Eye (tissue), 1 donor: ENCODE measurements around the gene TNFSF18.

Source experiments
- DNase-seq: peaks from one replicate; pipeline ENCODE4 v3.0.0-alpha.2; 2015

Gene TNFSF18

GRCh38 chr1:173038875-173039554 lies 11.7 kb downstream of the TNFSF18 start:
- no peak for DNase-seq

DNA sequence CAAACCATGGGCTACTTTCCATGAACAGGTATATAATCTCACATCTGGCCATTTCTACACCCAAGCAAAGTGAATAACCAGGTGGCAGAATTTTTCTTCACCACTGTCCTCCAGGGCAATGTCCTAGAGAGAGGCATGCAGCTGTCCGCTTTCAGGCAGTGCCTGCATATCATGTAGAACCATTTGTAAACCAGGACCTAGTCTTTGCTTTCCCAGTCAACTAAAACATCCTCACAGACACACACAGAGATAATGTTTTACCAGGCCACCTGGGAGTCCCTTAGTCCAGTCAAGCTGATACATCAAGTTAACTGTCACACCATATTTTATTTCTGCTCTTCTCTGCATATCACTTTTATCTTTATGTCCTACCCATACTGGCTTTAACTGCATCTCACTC lies 26.2 kb downstream of the TNFSF18 start:
- DNase-seq, result no peak

GRCh38 chr1:173023343-173023742 lies 27.4 kb downstream of the TNFSF18 start:
- no peak for DNase-seq

GRCh38 chr1:173020138-173020750 lies 30.5 kb downstream of the TNFSF18 start:
- no peak for DNase-seq

GRCh38 chr1:173017792-173018191 lies 32.9 kb downstream of the TNFSF18 start:
- DNase-seq, result no peak

- no peak for DNase-seq
These were observed 34.3 kb downstream of the TNFSF18 start for GRCh38 chr1:173016419-173016818.

- no peak for DNase-seq
These were observed 35.1 kb downstream of the TNFSF18 start for GRCh38 chr1:173015629-173016028.

DNA sequence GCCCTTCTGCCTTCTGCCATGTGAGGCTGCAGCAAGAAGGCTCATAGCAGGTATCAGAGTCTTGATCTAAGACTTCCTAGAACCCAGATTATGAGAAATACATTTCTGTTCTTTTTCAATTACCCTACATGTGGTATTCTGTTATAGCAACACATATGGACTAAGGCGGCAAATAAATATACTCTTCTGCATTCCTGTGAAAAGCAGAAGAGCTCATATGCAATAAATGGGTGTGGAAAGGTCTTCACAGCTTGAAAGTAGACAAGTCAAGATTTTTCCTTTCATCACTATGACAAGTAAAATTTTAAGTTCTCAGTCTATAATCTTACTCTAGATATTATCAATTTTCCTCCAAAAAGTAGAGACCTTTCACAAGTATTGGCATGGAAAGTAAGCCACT lies 36.6 kb downstream of the TNFSF18 start:
- no peak for DNase-seq

DNA sequence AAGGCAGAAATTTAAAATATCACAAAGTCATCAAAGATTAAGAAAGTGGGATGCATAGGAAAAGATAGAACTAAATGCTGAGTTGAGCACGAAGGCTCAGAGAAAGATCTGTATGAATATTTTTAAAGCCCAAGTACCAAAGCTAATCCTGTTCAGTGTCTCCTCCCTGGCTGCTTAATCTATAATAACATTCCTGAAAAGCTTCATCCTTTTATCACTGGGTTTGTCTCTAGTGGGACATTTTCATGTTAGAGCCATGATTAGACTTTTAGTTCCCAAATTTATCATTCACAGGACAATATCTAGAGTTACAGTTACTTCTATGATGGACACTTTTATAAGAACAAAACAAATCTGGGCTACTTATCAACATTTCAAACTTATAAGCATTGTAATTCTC lies 38.6 kb downstream of the TNFSF18 start:
- no peak for DNase-seq

- no peak for DNase-seq
These were observed 41.1 kb downstream of the TNFSF18 start for GRCh38 chr1:173009597-173009996.

DNA sequence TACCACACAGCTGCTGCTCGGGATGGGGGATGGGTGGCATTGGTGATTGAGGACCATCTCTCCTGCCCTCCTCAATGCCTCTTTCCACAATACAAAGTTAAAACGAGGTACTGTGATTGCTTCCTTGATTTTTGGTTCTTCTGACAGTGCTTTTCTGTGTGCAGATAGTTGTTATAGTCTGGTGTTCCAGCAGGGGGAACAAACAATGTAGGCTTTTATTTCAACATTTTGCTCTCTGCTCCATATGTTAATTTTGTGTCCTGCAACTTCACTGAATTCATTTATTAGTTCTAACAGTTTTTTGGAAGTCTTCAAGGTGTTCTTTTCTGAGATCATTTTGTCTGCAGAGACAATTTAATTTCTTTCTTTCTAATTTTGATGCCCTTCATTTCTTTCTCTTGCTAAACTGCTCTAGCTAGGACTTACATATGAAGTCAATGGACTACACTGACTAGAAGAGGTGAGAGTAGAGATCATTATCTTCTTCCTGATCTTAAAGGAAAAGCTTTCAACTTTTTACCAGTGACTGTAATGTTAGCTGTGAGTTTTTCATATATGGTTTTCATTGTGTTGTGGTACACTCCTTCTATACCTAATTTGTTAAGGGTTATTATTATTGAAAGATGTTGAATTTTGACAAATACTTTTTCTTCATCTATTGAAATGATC lies 45.4 kb downstream of the TNFSF18 start:
- DNase-seq, result no peak

DNA sequence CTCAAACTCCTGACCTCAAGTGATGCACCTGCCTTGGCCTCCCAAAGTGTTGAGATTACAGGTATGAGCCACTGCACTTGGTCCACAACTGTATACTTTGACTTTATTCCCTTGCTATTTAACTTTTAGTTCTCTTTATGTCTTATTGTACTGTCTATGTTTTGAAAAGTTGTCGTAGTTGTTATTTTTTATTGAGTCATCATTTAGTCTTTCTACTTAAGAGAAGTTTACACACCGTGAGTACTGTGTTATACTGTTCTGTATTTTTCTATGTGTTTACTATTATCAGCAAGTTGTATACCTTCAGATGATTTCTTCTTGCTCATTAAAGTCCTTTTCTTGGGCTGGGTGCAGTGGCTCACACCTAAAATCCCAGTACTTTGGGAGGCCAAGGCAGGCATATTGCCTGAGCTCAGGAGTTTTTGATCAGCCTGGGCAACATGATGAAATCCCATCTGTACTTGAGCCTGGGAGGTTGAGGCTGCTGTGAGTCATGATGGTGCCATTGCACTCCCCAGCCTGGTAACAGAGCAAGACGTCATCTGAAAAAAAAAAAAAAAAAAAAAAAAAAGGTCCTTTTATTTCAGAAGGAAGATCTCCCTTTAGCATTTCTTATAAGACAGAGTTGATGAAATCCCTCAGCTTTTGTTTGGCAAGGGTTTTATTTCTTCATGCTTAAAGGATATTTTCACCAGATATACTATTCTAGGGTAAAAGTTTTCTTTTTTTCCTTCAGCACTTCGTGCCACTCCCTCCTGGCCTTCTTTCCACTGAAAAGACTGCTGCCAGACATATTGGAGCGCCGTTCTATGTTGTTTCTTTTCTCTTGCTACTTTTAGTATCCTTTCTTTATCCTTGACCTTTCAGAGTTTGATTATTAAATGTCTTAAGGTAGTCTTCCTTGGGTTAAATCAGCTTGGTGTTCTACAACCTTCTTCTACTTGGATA lies 47.6 kb downstream of the TNFSF18 start:
- no peak for DNase-seq

GRCh38 chr1:172999349-172999748 lies 51.4 kb downstream of the TNFSF18 start:
- DNase-seq, result no peak

DNA sequence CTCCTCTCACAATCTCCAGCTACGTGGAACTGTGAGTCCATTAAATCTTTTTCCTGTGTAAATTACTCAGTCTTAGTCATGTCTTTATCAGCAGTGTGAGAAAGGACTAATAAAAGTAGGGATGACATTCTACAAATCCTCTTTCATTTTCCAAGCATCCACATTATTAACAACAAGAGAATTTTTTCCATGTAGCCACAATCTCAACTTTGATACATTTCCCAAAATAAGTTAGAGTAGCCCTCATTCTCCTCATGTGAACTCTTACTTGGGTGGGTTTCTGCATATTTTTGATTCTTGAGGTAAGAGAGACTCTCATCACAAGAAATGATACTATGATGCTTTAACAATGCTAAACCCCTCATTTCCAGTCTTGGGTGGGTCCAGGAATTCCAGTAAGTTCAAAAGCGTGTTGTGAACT lies 52.8 kb downstream of the TNFSF18 start:
- DNase-seq, result no peak

DNA sequence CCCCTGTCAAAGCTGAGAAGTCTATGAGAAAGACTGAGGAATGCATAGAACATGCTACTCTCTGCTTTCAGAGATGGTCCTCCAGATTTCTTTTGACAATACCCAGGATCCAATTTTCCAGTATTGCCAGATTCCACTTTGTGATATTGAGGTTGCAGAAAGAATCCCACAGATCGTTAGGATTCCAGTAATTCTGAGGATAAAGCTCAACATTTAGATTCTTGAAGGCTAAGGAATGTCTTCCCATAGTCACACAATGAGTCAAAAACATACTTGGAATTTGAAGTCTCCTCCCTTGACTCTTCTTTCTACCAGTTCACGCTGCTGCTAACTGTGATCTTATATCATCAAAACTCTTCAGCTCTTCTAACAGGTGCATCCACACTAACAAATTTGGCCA lies 57.1 kb downstream of the TNFSF18 start:
- no peak for DNase-seq

- DNase-seq, result no peak
These were observed 58.9 kb downstream of the TNFSF18 start for GRCh38 chr1:172991674-172992400.

GRCh38 chr1:172990598-172991215 lies 60.0 kb downstream of the TNFSF18 start:
- no peak for DNase-seq
